Measurements from ENCODE around the gene TLCD4.
"Not testable (repeated sequence)": the region's sequence is repeated elsewhere in the genome, so short reads cannot be mapped to it uniquely, and the experiment has no call there.

The TLCD4 gene

GRCh38 chr1:95154096-95154495 lies 36.9 kb downstream of the TLCD4 start:
- no peak for DNase-seq (ENCODE audit: low read depth)

DNA sequence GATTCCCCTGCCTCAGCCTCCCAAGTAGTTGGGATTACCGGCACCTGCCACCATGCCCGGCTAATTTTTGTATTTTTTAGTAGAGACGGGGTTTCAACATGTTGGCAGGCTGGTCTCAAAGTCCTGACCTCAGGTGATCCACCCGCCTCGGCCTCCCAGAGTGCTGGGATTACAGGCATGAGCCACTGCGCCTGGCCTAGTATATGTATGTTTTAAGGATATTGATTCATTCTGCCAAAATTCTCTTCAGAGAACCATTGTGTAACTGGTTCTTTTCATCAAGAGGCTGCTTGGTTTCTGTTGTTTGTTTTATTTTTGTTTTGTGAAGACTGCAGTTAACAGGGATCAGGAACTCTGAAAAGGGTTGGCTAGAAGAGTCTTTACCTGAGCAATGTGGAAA lies 48.4 kb downstream of the TLCD4 start:
- DNase-seq (ENCODE audit: low read depth): not testable (repeated sequence)
